K562 (cell line): ENCODE results near the gene PAGE5. TPM values are rescaled to one million over a fixed set of nuclear protein-coding genes. Genes with fewer than 3 reads are reported as not detected.

Experiments
- ATAC-seq: fragments of 200-7000 bp; cut with Tn5 transposase; 3 replicates; pipeline ENCODE4 v1.9.1; 2020; ENCODE audit warnings: moderate library complexity
- BruUV-seq: library from RNA; stranded (reverse); fragments of 400-500 nt; replicated peaks from 2 replicates; lab custom pipeline; 2021; lab: Mats Ljungman, UMichigan
- CTCF ChIA-PET: fragments of 300-600 bp; formaldehyde crosslinking; extraction: SDS; loops from one replicate; lab custom pipeline; 2021; ENCODE audit warnings: low intra/inter-chr PET ratio; lab: Yijun Ruan, JAX
- POLR2A ChIA-PET: fragments of 300-600, 350-650 bp; sonication (Branson Sonifier 250); formaldehyde crosslinking; extraction: SDS; loops from one replicate; lab custom pipeline; 2021; ENCODE audit warnings: antibody characterized with exemption, inconsistent platforms; lab: Yijun Ruan, JAX
- DNase-seq, 4 experiments: peaks; one replicate each; pipeline versions ENCODE4 v3.0.0 to v3.0.0-alpha.2; 2011 to 2018; ENCODE audit warnings: low spot score in 3 of 4, mixed read lengths in 3 of 4; ENCODE audit errors: extremely low read depth in 1 of 4
- FAIRE-seq: peaks from 2 replicates; lab custom pipeline; 2011; peaks lifted over from hg19 to GRCh38; lab: Jason Lieb, UNC
- H2AFZ ChIP-seq: 2 replicates; pipeline ENCODE4 v1.6.0; 2011; ENCODE audit warnings: low read depth, low read length, control low read depth, inconsistent platforms
- H3K27ac ChIP-seq: fragments of 200-600 bp; 3 replicates; pipeline ENCODE4 v1.8.0; 2011; ENCODE audit warnings: low read depth, mild to moderate bottlenecking, control low read depth, inconsistent platforms, low read length, moderate library complexity, mixed read lengths; ENCODE audit errors: extremely low read depth
- H3K27me3 ChIP-seq, 2 experiments: fragments of 300-600 bp in 1 of 2; 2 replicates in 1 of 2; 3 replicates in 1 of 2; pipeline versions ENCODE4 v1.6.0 to v1.8.0; 2011; ENCODE audit warnings: inconsistent platforms in 2 of 2, low read length in 2 of 2, mild to moderate bottlenecking in 1 of 2, mixed read lengths in 1 of 2, moderate library complexity in 1 of 2; ENCODE audit not compliant: control insufficient read depth in 2 of 2, insufficient read depth in 2 of 2
- H3K36me3 ChIP-seq: fragments of 300-600 bp; 3 replicates; pipeline ENCODE4 v1.8.0; 2011; ENCODE audit warnings: mild to moderate bottlenecking, low read length, inconsistent platforms; ENCODE audit not compliant: control insufficient read depth, insufficient read depth
- H3K4me1 ChIP-seq, 2 experiments: fragments of 200-600 bp in 1 of 2; replicated peaks in 1 of 2; 2 replicates in 1 of 2; 3 replicates in 1 of 2; pipeline versions ENCODE4 v1.5.1 to v1.8.0; 2011; ENCODE audit warnings: inconsistent platforms in 2 of 2, low read length in 2 of 2, mild to moderate bottlenecking in 1 of 2, mixed read lengths in 1 of 2, moderate library complexity in 1 of 2; ENCODE audit not compliant: control insufficient read depth in 2 of 2, insufficient read depth in 2 of 2
- H3K4me2 ChIP-seq: 2 replicates; pipeline ENCODE4 v1.6.1; 2011; ENCODE audit warnings: low read length, control low read depth, inconsistent platforms, mixed read lengths; ENCODE audit not compliant: insufficient read depth
- H3K4me3 ChIP-seq: fragments of 200-600 bp; sonication (generic), shearing (Covaris generic); 2 replicates; pipeline ENCODE4 v1.5.1; 2016; ENCODE audit warnings: control low read depth, inconsistent platforms
- H3K79me2 ChIP-seq: fragments of 200-600 bp; 3 replicates; pipeline ENCODE4 v1.8.0; 2011; ENCODE audit warnings: low read length, inconsistent platforms; ENCODE audit not compliant: control insufficient read depth, insufficient read depth
- H3K9ac ChIP-seq, 2 experiments: 2 replicates each; pipeline versions ENCODE4 v1.6.0 to v1.6.1; 2011; ENCODE audit warnings: low read depth in 2 of 2, low read length in 2 of 2, control low read depth in 1 of 2, inconsistent platforms in 1 of 2, mild to moderate bottlenecking in 1 of 2, mixed read lengths in 1 of 2; ENCODE audit not compliant: insufficient read depth in 1 of 2
- H3K9me1 ChIP-seq: one replicate; pipeline ENCODE4 v1.6.0; 2011; ENCODE audit warnings: inconsistent platforms, mild to moderate bottlenecking, low read length, moderate library complexity; ENCODE audit not compliant: control insufficient read depth, insufficient read depth
- H3K9me3 ChIP-seq: replicated peaks from 2 replicates; pipeline ENCODE4 v1.5.1; 2011; ENCODE audit warnings: low read depth, low read length, inconsistent platforms; ENCODE audit not compliant: control insufficient read depth, insufficient read depth
- H4K20me1 ChIP-seq: replicated peaks from 2 replicates; pipeline ENCODE4 v1.6.1; 2011; ENCODE audit warnings: low read length, inconsistent platforms, mixed read lengths; ENCODE audit not compliant: control insufficient read depth, insufficient read depth
- BDP1 ChIP-seq: IDR thresholded peaks from 3 replicates; pipeline ENCODE4 v1.6.1; 2011; ENCODE audit not compliant: insufficient read length, insufficient read depth
- C11orf30 ChIP-seq: fragments of 450-650 bp; IDR thresholded peaks from 2 replicates; pipeline ENCODE4 v1.6.1; 2016; ENCODE audit warnings: low read depth, mild to moderate bottlenecking
- COPS2 ChIP-seq: fragments of 450-650 bp; conservative IDR thresholded peaks from 2 replicates; pipeline ENCODE4 v1.6.1; 2016; ENCODE audit warnings: mild to moderate bottlenecking, moderate library complexity
- FOXK1 ChIP-seq: sonication (generic); formaldehyde crosslinking; IDR thresholded peaks from 2 replicates; pipeline ENCODE4 v1.8.0; 2022; ENCODE audit warnings: missing genetic modification reagents, mild to moderate bottlenecking, borderline replicate concordance
- RBFOX2 ChIP-seq: fragments of 200-400 bp; formaldehyde crosslinking; IDR thresholded peaks from 2 replicates; pipeline ENCODE4 v1.6.1; 2017; ENCODE audit warnings: low read depth, mild to moderate bottlenecking, low read length, moderate library complexity
- RUNX1 ChIP-seq: sonication (generic); IDR thresholded peaks from 2 replicates; pipeline ENCODE4 v1.6.1; 2016; ENCODE audit warnings: antibody characterized with exemption, low read depth
- SAFB2 ChIP-seq: fragments of 200-400 bp; formaldehyde crosslinking; IDR thresholded peaks from 2 replicates; pipeline ENCODE4 v1.6.1; 2018; ENCODE audit warnings: borderline replicate concordance, low read length, low read depth, moderate library complexity; ENCODE audit not compliant: severe bottlenecking
- STAT5A ChIP-seq: IDR thresholded peaks from 2 replicates; pipeline ENCODE4 v1.6.1; 2012; ENCODE audit warnings: low read length, inconsistent platforms, borderline replicate concordance
- ZNF436 ChIP-seq: fragments of 250-450, 450-650 bp; sonication (Bioruptor Pico); formaldehyde crosslinking; IDR thresholded peaks from 2 replicates; pipeline ENCODE4 v1.7.0; 2020; ENCODE audit warnings: mild to moderate bottlenecking
- WGBS: fragments of 100-300 bp; shearing (Covaris generic); methylation state at CpG from one replicate; pipeline ENCODE4 v1.1.6; 2016; ENCODE audit warnings: low coverage, mixed read lengths; ENCODE audit not compliant: insufficient coverage; ENCODE audit errors: missing lambda C conversion rate; 5-methylcytosine and 5-hydroxymethylcytosine counted together
- in situ Hi-C: fragments of 300-500 bp; cut with MboI; formaldehyde crosslinking; loops from 4 replicates; pipeline ENCODE4 v1.15.0; 2018; ENCODE audit warnings: inconsistent platforms, mixed read lengths
- intact Hi-C: fragments of 100-400 bp; cut with micrococcal nuclease; formaldehyde crosslinking; loops from 2 replicates; pipeline ENCODE4 v1.14.2; 2022
- polyA plus RNA-seq, 8 experiments: library from polyadenylated mRNA; depleted of rRNA in 4 of 8; stranded (reverse) in 5 of 8; unstranded in 3 of 8; fragments of >200 nt; fragmentation: Nextera tagmentation in 2 of 8; fragmentation: Illumina TruSeq in 1 of 8; extraction: Ambion mirVana in 2 of 8; extraction: Trizol in 1 of 8; gene quantifications; 2 replicates each; pipeline versions ENCODE4 v1.2.1 to v1.2.3, GENCODE V29; 2011 to 2014; ENCODE audit warnings: inconsistent platforms in 1 of 8, missing spikeins in 1 of 8
- total RNA-seq, 7 experiments: library from RNA; depleted of rRNA in 6 of 7; stranded (reverse); fragments of >200 nt in 6 of 7; fragmentation: Illumina TruSeq in 2 of 7; extraction: Trizol in 2 of 7; gene quantifications; 2 replicates each; pipeline versions ENCODE4 v1.2.1 to v1.2.3, GENCODE V29; 2011 to 2021; ENCODE audit warnings: low replicate concordance in 1 of 7
- TF ChIP-seq, protein P1 (sequence below), 3 experiments: IDR thresholded peaks in 2 of 3; conservative IDR thresholded peaks in 1 of 3; 2 replicates each; pipeline ENCODE4 v1.5.1; 2011 to 2012; ENCODE audit warnings: low read length in 3 of 3, mild to moderate bottlenecking in 3 of 3, control low read depth in 2 of 3, improper control_type of control experiment in 1 of 3, inconsistent platforms in 1 of 3, low read depth in 1 of 3, mixed read lengths in 1 of 3, moderate library complexity in 1 of 3; ENCODE audit not compliant: insufficient read depth in 2 of 3
- TF ChIP-seq, protein P2 (sequence below): fragments of 450-650 bp; IDR thresholded peaks from one replicate; pipeline ENCODE4 v1.6.1; 2018; ENCODE audit warnings: mild to moderate bottlenecking, moderate library complexity; ENCODE audit not compliant: partially characterized antibody
- TF ChIP-seq, protein P3 (sequence below): fragments of 250-450 bp; sonication (Bioruptor Pico); IDR thresholded peaks from 2 replicates; pipeline ENCODE4 v1.8.0; 2021; ENCODE audit warnings: moderate library complexity, mild to moderate bottlenecking, inconsistent platforms

PAGE5 gene
- total and polyA plus RNA-seq, 9 of the 15 experiments (the other 6 are each of a cell fraction or from before 2014, with no cell fraction given): 146 to 571 (median 342) TPM

DNA sequence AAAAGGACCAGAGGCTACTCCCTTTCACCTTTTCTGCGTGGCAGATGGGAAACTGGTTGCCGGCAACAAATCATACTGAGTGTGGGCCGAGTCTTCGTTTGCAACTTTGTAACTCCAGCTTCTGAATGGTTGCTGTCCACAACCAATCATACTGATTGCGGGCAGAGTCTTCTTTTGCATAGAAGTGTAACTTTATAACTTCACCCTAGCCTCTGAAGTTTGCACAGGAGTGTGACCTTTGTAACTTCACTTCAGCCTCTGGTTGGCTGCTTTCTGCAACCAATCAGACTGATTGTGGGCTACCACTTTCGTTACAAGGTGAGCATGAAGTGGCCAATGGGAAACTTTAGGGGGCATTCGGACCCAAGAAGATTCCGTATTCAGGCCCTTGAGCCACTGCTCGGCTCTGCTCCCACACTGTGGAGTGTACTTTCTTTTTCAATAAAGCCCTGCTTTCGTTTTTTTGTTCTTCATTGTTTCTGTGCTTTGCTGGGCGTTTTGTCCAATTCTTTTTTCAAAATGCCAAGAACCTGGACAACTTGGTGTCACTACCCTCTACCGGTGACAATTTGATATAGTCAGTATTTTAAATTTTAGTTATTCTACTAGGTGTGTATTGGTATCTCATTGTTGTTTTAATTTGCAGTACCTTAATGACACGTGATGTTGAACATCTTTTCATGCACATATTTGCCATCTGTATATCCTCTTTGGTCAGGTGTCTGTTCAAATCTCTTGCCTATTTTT is 9.0 kb upstream of the PAGE5 start:
- no peak overlapping the region for H3K27ac ChIP-seq
- DNase-seq (peak in 1 of 4 experiments; percentile 6), ATAC-seq (no peak), FAIRE-seq (no peak)
- no peaks in the 10 kb centered on the region for H3K9me1 ChIP-seq
- H4K20me1 ChIP-seq: no peaks in the 10 kb centered on the region
- H3K36me3 ChIP-seq: no peaks in the 10 kb centered on the region
- intact Hi-C loops (no loop called here), in situ Hi-C loops (no loop called here)
- no peaks in the 10 kb centered on the region for H3K27me3 ChIP-seq
- POLR2A ChIA-PET: no interaction called here
- no peak overlapping the region for H3K4me2 ChIP-seq
- peak overlapping the region; percentile 25; the same call in 1 of the 2 replicates for H2AFZ ChIP-seq
- no peak overlapping the region for H3K9ac ChIP-seq
- no peak overlapping the region for H3K4me3 ChIP-seq
- BruUV-seq: no TSS peak
- H3K79me2 ChIP-seq: no peaks in the 10 kb centered on the region
- no peaks in the 10 kb centered on the region for H3K9me3 ChIP-seq
- 12% methylated on average over 13 of the region's 13 CpGs for WGBS
- CTCF ChIA-PET: no interaction called here
- no peaks in the 10 kb centered on the region; a peak in 1 of 5 replicates for H3K4me1 ChIP-seq
- TF ChIP-seq RUNX1: no peak
- TF ChIP-seq, protein P1, sequence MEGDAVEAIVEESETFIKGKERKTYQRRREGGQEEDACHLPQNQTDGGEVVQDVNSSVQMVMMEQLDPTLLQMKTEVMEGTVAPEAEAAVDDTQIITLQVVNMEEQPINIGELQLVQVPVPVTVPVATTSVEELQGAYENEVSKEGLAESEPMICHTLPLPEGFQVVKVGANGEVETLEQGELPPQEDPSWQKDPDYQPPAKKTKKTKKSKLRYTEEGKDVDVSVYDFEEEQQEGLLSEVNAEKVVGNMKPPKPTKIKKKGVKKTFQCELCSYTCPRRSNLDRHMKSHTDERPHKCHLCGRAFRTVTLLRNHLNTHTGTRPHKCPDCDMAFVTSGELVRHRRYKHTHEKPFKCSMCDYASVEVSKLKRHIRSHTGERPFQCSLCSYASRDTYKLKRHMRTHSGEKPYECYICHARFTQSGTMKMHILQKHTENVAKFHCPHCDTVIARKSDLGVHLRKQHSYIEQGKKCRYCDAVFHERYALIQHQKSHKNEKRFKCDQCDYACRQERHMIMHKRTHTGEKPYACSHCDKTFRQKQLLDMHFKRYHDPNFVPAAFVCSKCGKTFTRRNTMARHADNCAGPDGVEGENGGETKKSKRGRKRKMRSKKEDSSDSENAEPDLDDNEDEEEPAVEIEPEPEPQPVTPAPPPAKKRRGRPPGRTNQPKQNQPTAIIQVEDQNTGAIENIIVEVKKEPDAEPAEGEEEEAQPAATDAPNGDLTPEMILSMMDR (IDR thresholded peaks at IDR 0.05 in 2 of 3, conservative IDR thresholded peaks at IDR 0.05 in 1 of 3; ENCODE audit: insufficient read depth in 2 of 3, low read depth in 1 of 3, low read length in 3 of 3): peak in 2 of 3 experiments; percentile 23 to 32; a peak in 1 of 6 replicates
- no peak for TF ChIP-seq COPS2
- no peak for TF ChIP-seq BDP1
- TF ChIP-seq ZNF436 (CRISPR knock-in tag): no peak
- TF ChIP-seq, protein P2, sequence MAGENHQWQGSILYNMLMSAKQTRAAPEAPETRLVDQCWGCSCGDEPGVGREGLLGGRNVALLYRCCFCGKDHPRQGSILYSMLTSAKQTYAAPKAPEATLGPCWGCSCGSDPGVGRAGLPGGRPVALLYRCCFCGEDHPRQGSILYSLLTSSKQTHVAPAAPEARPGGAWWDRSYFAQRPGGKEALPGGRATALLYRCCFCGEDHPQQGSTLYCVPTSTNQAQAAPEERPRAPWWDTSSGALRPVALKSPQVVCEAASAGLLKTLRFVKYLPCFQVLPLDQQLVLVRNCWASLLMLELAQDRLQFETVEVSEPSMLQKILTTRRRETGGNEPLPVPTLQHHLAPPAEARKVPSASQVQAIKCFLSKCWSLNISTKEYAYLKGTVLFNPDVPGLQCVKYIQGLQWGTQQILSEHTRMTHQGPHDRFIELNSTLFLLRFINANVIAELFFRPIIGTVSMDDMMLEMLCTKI: no peak
- no peak for TF ChIP-seq C11orf30
- TF ChIP-seq, protein P3, sequence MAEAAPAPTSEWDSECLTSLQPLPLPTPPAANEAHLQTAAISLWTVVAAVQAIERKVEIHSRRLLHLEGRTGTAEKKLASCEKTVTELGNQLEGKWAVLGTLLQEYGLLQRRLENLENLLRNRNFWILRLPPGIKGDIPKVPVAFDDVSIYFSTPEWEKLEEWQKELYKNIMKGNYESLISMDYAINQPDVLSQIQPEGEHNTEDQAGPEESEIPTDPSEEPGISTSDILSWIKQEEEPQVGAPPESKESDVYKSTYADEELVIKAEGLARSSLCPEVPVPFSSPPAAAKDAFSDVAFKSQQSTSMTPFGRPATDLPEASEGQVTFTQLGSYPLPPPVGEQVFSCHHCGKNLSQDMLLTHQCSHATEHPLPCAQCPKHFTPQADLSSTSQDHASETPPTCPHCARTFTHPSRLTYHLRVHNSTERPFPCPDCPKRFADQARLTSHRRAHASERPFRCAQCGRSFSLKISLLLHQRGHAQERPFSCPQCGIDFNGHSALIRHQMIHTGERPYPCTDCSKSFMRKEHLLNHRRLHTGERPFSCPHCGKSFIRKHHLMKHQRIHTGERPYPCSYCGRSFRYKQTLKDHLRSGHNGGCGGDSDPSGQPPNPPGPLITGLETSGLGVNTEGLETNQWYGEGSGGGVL: no peak
- TF ChIP-seq SAFB2: no peak
- TF ChIP-seq STAT5A: no peak
- TF ChIP-seq RBFOX2: no peak
- no peak for TF ChIP-seq FOXK1 (CRISPR knock-in tag)
